GM12892 (cell line): ENCODE measurements around the gene OR52B6.

Experiments used
- POLR2A ChIP-seq: IDR thresholded peaks from 2 replicates; pipeline ENCODE4 v1.6.1; 2011; ENCODE audit warnings: low read depth, low read length, control low read depth
- POLR2AphosphoS5 ChIP-seq: IDR thresholded peaks from 2 replicates; pipeline ENCODE4 v1.6.1; 2011; ENCODE audit warnings: low read depth, low read length, control low read depth
- TAF1 ChIP-seq: IDR thresholded peaks from 2 replicates; pipeline ENCODE4 v1.6.1; 2011; ENCODE audit warnings: low read depth, mild to moderate bottlenecking, control low read depth, low read length, borderline replicate concordance

DNA sequence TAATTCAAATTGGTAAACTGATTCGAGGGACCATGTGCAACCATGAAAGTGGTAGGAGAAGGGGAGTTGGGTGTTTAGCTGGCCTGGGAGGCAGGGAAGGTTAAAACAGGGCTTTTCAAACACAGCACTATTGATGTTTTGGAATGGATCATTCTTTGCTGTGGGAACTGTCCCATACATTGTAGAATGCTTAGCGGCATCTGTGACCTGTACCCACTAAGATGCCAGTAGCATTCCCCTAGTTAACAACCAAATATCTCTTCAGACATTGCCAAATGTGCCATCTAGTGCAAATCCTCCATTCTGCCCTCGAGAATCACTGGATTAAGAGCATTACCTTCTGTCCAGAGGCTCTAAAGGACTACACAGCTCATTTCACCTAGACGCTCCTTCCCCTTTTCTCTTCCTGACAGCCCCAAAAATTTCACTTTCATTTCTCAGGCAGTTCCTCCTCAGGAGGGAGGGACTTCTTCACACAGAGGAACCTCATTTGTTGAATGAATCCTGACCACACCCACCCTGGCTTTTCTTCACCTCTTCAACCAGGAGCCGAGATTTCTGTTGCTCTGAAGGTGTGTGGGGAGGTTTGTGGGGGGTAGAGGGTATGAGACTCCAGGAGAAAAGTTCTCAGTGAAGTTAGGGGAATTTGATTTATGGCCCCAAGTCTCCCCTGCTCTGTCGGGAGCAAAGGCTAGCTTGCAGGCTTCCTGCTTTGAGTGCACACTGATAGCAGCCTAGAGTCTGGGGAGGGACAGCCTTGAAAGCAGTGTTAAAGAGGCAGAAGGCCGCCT, 44.0 kb downstream of the OR52B6 start, which contains the start of gene TRIM34:
- TF ChIP-seq POLR2AphosphoS5, result peak; percentile 98
- TF ChIP-seq POLR2A, result peak; percentile 92
- TF ChIP-seq TAF1, result peak; percentile 51; the same call in 1 of the 2 replicates
